Smooth muscle cell (in vitro differentiated cells): ENCODE data around the gene VEZT. TPM values are rescaled to one million over a fixed set of nuclear protein-coding genes. Genes with fewer than 3 reads are reported as not detected.
A peak's percentile ranks its signal among the peaks of the same experiment; 100 is the strongest.

ENCODE experiments used
- DNase-seq: peaks from one replicate; lab custom pipeline; 2025; ENCODE audit not compliant: unreplicated experiment; lab: John Stamatoyannopoulos, UW
- H2AFZ ChIP-seq: fragments of 200-600 bp; sonication (generic); 2 replicates; pipeline ENCODE4 v1.6.0; 2016; ENCODE audit warnings: antibody characterized with exemption, low read depth, mild to moderate bottlenecking
- H3F3A ChIP-seq: fragments of 200-600 bp; sonication (generic); 2 replicates; pipeline ENCODE4 v1.6.0; 2017; ENCODE audit warnings: antibody characterized with exemption, low read depth
- H3K27ac ChIP-seq: fragments of 200-600 bp; sonication (generic); 2 replicates; pipeline ENCODE4 v1.5.1; 2016; ENCODE audit warnings: low read depth, mild to moderate bottlenecking
- H3K27me3 ChIP-seq: fragments of 200-600 bp; sonication (generic); 2 replicates; pipeline ENCODE4 v1.6.1; 2016; ENCODE audit warnings: low read depth, mild to moderate bottlenecking
- H3K36me3 ChIP-seq: fragments of 200-600 bp; sonication (generic); 2 replicates; pipeline ENCODE4 v1.5.1; 2016; ENCODE audit warnings: low read depth
- H3K4me1 ChIP-seq: fragments of 200-600 bp; sonication (generic); 2 replicates; pipeline ENCODE4 v1.5.1; 2016; ENCODE audit warnings: low read depth
- H3K4me2 ChIP-seq: fragments of 200-600 bp; sonication (generic); 2 replicates; pipeline ENCODE4 v1.6.0; 2016; ENCODE audit warnings: mild to moderate bottlenecking
- H3K4me3 ChIP-seq: fragments of 200-600 bp; sonication (generic); 2 replicates; pipeline ENCODE4 v1.5.1; 2016; ENCODE audit warnings: mild to moderate bottlenecking
- H3K79me2 ChIP-seq: fragments of 200-600 bp; sonication (generic); 2 replicates; pipeline ENCODE4 v1.6.0; 2016; ENCODE audit warnings: low read depth, mild to moderate bottlenecking
- H3K9ac ChIP-seq: fragments of 200-600 bp; sonication (generic); 2 replicates; pipeline ENCODE4 v1.6.0; 2016; ENCODE audit warnings: low read depth
- H3K9me3 ChIP-seq: fragments of 200-600 bp; sonication (generic); replicated peaks from 2 replicates; pipeline ENCODE4 v1.5.1; 2016; ENCODE audit warnings: low read depth
- H4K20me1 ChIP-seq: fragments of 200-600 bp; sonication (generic); 2 replicates; pipeline ENCODE4 v1.6.0; 2016; ENCODE audit warnings: low read depth
- WGBS: methylation state at CpG from one replicate; pipeline ENCODE4 v1.1.7; 2016; ENCODE audit warnings: low lambda C conversion rate; 5-methylcytosine and 5-hydroxymethylcytosine counted together
- polyA plus RNA-seq: library from polyadenylated mRNA; unstranded; fragments of >200 nt; fragmentation: Nextera tagmentation; extraction: Ambion mirVana; gene quantifications from 2 replicates; pipeline ENCODE4 v1.2.1, GENCODE V29; 2016
- total RNA-seq: library from RNA; depleted of rRNA; stranded (reverse); fragments of >200 nt; gene quantifications from 2 replicates; pipeline ENCODE4 v1.2.3, GENCODE V29; 2014
- TF ChIP-seq, protein P1 (sequence below): fragments of 200-600 bp; sonication (generic); IDR thresholded peaks from 2 replicates; pipeline ENCODE4 v1.5.1; 2017; ENCODE audit warnings: borderline replicate concordance, mild to moderate bottlenecking, antibody characterized with exemption; ENCODE audit not compliant: insufficient read depth, poor library complexity, severe bottlenecking

VEZT gene
- total and polyA plus RNA-seq, 2 experiments from 2014 or later = 21.2 to 65.2 TPM

DNA sequence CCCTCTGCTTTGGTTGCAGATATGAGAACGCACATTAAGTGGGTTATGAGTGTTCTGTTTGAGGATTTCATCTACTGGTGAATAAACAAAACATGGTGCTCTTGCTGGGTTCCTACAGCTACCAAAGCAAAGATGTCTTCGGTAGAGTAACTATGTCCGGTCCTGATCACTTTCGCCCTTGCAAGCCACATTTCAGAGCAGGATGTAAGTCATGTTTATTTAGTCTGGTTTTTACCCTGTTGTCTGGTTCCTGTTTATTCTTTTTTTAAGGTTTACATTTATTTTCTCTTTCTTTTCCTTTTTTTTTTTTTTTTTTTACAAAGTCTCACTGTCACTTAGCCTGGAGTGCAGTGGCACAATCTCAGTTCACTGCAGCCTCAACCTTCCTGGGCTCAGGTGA, 99.2 kb downstream of the VEZT start:
- Histone ChIP-seq H3K27me3 (no peaks in the 10 kb centered on the region), H3K4me1 (no peaks in the 10 kb centered on the region), H3K27ac (no peak overlapping the region), H4K20me1 (no peaks in the 10 kb centered on the region), H3K9ac (no peak overlapping the region), H3K4me2 (no peak overlapping the region), H3F3A (no peaks in the 10 kb centered on the region), H2AFZ (no peak overlapping the region), H3K9me3 (no peaks in the 10 kb centered on the region), H3K36me3 (no peaks in the 10 kb centered on the region), H3K79me2 (no peaks in the 10 kb centered on the region), H3K4me3 (no peak overlapping the region)
- TF ChIP-seq, protein P1, sequence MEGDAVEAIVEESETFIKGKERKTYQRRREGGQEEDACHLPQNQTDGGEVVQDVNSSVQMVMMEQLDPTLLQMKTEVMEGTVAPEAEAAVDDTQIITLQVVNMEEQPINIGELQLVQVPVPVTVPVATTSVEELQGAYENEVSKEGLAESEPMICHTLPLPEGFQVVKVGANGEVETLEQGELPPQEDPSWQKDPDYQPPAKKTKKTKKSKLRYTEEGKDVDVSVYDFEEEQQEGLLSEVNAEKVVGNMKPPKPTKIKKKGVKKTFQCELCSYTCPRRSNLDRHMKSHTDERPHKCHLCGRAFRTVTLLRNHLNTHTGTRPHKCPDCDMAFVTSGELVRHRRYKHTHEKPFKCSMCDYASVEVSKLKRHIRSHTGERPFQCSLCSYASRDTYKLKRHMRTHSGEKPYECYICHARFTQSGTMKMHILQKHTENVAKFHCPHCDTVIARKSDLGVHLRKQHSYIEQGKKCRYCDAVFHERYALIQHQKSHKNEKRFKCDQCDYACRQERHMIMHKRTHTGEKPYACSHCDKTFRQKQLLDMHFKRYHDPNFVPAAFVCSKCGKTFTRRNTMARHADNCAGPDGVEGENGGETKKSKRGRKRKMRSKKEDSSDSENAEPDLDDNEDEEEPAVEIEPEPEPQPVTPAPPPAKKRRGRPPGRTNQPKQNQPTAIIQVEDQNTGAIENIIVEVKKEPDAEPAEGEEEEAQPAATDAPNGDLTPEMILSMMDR = no peak
- DNase-seq = no peak
- WGBS = 62% methylated on average over 4 of the region's 4 CpGs

DNA sequence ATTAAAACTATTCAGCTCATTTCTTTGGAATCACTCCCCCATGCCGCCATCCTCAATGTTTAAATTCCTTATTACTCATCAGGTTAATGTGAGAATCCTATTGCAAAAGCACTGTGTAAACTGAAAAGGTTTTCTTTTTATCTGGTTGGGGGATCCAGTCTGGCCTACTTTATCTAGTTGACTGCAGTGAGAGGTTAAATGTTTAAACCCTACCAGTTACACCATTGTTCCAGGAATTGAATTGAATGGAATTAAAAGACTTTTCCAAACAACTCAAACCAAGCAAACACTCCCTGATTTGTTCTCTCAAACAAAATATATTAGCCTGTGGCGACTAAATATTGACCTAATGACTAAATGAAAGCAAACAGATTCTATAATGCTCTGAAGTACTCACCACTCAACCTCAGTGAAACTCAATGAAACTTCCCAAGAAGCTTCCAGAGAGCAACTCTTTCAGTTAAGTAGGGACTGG, 100.5 kb downstream of the VEZT start:
- Histone ChIP-seq H3K4me1 (no peaks in the 10 kb centered on the region), H4K20me1 (no peaks in the 10 kb centered on the region), H3K27me3 (no peaks in the 10 kb centered on the region), H3K4me2 (peak overlapping the region; percentile 3), H3K9ac (no peak overlapping the region), H3K27ac (peak overlapping the region; percentile 15), H3K36me3 (no peaks in the 10 kb centered on the region), H3K4me3 (no peak overlapping the region), H2AFZ (no peak overlapping the region), H3F3A (no peaks in the 10 kb centered on the region), H3K9me3 (no peaks in the 10 kb centered on the region), H3K79me2 (no peaks in the 10 kb centered on the region)
- no peak for DNase-seq
- TF ChIP-seq, protein P1 = no peak
- 48% methylated on average over 2 of the region's 2 CpGs for WGBS

DNA sequence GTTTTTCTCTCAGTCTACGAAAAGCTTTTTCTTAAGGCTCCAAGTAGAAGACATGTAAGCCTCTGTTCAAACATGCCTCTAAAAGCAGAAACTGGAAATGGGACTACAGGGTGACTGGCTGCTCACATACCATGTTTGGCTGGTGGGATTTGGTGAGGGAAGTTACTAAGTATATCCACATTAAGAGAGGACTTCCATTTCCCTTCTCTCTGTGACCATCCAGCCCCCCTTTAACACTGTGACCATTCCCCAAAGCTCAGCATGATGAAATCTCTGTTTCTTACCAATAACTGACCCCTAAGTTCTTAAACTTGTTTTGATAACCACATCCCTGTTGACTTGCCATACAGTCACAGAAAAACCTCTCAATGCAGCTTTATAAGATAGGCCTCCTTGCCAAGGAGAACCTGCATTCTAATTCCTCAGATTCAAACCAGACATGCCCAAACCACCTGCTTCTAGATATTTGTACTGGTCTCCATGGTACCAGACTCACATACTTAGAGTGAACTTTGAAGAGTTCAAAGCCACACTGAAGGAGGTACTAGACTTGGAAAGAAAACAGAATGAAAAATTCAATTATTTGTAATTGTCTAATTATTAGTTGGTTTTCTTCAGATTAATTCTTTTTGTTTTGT, 102.2 kb downstream of the VEZT start:
- no peaks in the 10 kb centered on the region for H3K4me1 ChIP-seq
- H3F3A ChIP-seq = no peaks in the 10 kb centered on the region
- no peak overlapping the region for H2AFZ ChIP-seq
- DNase-seq = no peak
- no peaks in the 10 kb centered on the region for H3K36me3 ChIP-seq
- no peaks in the 10 kb centered on the region for H3K9me3 ChIP-seq
- H3K4me2 ChIP-seq = no peak overlapping the region
- H3K27ac ChIP-seq = no peak overlapping the region
- no peaks in the 10 kb centered on the region for H4K20me1 ChIP-seq
- no peaks in the 10 kb centered on the region for H3K27me3 ChIP-seq
- no peak overlapping the region for H3K4me3 ChIP-seq
- no peaks in the 10 kb centered on the region for H3K79me2 ChIP-seq
- 87% methylated on average over 1 of the region's 1 CpG for WGBS
- TF ChIP-seq, protein P1 = no peak
- H3K9ac ChIP-seq = no peak overlapping the region

DNA sequence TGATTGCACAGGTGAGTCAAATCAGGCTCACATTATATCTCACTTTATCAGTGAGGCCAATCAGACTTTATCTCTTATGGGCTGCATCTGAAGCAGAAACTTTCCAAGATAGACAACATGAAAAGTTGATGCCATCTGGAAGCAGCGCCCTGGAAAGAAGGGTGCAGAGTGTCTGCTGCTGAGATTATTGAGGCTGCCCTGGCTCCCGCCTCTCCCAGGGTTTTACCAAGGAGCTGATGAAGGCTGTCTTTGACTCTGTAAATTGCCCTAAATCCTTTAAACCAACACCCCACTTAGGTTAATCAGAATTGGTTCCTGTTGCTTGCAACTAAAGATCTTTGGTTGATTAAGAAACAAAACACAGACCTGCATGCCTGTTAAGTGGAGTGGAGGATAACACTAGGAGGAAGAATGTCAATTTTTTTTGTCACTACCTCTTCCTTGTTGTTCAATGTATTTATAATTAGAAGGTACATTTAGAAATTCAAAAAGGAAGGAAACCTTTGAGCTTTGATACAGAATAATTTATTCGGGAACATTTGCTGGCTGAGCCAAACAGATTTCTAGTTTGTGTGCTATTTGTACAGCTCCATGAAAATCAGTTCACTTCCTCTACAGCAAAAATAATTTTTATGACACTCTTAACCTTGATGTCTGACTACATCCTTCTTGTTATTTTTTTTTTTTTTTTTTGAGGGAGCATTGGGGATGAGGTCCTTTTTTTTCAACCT, 104.1 kb downstream of the VEZT start:
- TF ChIP-seq, protein P1 = no peak
- DNase-seq = no peak
- H3K4me1 ChIP-seq = no peaks in the 10 kb centered on the region
- H3K4me3 ChIP-seq = no peak overlapping the region
- no peaks in the 10 kb centered on the region for H3K79me2 ChIP-seq
- no peaks in the 10 kb centered on the region for H4K20me1 ChIP-seq
- H3K27ac ChIP-seq = no peak overlapping the region
- no peak overlapping the region for H3K4me2 ChIP-seq
- no peaks in the 10 kb centered on the region for H3F3A ChIP-seq
- no peaks in the 10 kb centered on the region for H3K36me3 ChIP-seq
- 65% methylated on average over 3 of the region's 3 CpGs for WGBS
- H3K9ac ChIP-seq = no peak overlapping the region
- no peak overlapping the region for H2AFZ ChIP-seq
- H3K9me3 ChIP-seq = no peaks in the 10 kb centered on the region
- no peaks in the 10 kb centered on the region for H3K27me3 ChIP-seq
